LNCAP (cell line): ENCODE results near the gene PMF1.

Experiments used
- TF ChIP-seq, protein P1 (sequence below): fragments of 450-650 bp; IDR thresholded peaks from 2 replicates; pipeline ENCODE4 v1.5.1; 2017; ENCODE audit warnings: mild to moderate bottlenecking

The PMF1 gene, protein sequence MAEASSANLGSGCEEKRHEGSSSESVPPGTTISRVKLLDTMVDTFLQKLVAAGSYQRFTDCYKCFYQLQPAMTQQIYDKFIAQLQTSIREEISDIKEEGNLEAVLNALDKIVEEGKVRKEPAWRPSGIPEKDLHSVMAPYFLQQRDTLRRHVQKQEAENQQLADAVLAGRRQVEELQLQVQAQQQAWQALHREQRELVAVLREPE

DNA sequence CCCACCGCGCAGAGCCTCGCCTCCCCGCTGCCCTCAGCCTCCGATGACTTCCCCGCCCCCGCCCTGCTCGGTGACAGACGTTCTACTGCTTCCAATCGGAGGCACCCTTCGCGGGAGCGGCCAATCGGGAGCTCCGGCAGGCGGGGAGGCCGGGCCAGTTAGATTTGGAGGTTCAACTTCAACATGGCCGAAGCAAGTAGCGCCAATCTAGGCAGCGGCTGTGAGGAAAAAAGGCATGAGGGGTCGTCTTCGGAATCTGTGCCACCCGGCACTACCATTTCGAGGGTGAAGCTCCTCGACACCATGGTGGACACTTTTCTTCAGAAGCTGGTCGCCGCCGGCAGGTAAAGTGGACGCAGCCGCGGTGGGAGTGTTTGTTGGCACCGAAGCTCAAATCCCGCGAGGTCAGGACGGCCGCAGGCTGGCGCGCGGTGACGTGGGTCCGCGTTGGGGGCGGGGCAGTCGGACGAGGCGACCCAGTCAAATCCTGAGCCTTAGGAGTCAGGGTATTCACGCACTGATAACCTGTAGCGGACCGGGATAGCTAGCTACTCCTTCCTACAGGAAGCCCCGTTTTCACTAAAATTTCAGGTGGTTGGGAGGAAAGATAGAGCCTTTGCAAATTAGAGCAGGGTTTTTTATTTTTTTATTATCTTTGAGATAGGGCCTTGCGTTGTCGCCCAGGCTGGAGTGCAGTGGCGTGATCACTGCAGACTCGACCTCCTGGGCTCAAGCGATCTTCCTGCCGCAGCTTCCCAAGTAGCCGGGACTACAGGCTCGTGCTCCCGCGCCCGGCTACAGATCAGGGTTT is at the start of gene PMF1:
Gene PMF1, plus strand, starts transcription at position 175 of the 811 bp plus-strand sequence. Its CDS starts 9 bp downstream, at position 184.
- TF ChIP-seq, protein P1, sequence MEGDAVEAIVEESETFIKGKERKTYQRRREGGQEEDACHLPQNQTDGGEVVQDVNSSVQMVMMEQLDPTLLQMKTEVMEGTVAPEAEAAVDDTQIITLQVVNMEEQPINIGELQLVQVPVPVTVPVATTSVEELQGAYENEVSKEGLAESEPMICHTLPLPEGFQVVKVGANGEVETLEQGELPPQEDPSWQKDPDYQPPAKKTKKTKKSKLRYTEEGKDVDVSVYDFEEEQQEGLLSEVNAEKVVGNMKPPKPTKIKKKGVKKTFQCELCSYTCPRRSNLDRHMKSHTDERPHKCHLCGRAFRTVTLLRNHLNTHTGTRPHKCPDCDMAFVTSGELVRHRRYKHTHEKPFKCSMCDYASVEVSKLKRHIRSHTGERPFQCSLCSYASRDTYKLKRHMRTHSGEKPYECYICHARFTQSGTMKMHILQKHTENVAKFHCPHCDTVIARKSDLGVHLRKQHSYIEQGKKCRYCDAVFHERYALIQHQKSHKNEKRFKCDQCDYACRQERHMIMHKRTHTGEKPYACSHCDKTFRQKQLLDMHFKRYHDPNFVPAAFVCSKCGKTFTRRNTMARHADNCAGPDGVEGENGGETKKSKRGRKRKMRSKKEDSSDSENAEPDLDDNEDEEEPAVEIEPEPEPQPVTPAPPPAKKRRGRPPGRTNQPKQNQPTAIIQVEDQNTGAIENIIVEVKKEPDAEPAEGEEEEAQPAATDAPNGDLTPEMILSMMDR, result no peak

DNA sequence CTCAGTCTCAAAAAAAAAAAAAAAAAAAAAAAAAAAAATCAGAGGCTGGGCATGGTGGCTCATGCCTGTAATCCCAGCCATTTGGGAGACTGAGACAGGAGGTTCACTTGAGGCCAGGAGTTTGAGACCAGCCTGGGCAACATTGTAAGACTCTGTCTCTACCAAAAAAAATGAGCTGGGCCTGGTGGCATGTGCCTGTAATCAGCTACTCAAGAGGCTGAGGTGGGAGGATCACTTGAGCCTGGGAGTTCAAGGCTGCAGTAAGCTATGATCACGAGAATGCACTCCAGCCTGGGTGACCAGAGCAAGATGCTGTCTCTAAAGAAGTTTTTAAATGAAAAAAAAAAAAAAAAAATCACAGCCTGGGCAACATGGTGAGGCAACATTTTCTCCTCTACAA is 49.1 kb upstream of the PMF1 start:
- TF ChIP-seq, protein P1, result no peak

DNA sequence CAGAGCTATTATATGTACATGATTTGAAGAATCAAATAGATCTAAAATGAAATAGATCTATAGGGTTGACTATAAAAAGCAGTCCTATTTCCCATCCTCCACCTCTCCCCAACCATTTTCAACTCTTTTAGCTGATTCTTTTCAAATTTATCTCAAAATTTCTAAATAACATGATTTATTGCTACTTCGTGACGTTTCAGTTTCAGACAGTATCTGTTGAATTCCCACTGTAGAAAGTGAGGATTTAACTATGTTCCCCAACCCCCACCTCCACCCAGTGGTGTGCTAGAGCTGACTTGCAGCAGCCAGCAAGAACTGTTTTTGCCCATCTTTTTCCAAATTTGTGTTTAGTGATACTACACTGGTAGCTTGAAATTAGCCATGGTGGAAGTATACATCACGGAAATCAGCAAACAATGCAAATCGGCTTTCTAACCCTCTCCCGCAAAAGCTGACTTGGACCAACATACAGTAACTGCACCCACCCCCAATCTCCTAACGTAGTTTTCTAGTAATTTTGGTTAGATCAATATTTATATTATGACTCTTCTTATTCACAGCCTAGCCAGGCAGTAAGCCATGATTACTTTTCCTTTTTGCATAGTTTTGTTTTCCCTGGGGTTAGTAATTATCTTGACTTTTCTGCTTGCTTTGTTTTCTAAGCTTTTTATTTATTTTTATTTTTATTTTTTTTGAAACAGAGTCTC is 48.5 kb upstream of the PMF1 start:
- TF ChIP-seq, protein P1, result no peak

DNA sequence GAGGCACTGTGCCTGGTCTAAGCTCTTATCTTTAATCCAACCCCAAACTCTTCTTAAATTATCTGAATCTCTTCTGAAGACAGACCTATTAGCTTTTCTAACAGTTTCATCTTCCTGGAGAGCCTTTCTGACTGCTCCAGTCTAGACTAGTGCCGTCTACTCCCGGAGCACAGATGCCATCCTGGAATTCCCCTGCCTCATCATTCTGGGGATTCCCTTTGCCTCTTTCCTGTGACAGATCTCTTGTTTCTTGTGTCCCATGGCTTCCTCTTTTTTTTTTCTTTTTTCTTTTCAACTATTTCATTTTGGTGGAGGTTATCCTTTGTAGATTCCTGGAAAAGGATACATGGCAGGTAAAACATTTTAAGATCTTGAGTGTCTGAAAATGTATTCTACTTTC is 47.7 kb upstream of the PMF1 start:
- TF ChIP-seq, protein P1, result no peak

DNA sequence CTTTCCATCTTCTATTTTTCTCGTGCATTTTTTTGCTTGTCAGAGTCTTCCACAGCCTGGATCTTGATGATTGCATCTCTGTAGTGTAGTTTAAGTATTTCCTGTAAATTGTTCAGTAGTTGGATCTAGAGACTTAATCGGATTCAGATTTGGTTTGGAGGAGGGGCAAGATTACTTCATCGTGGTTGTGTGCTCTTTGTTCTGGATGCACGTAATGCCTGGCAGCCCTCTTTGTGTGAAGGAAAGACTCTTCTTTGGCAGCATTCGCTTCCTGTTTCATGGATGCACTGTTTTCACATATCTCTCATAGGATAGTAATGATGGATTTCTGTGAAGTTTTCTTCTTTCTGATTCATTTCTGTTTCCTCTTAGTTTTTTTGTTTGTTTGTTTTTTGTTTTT is 45.3 kb upstream of the PMF1 start:
- TF ChIP-seq, protein P1, result no peak

DNA sequence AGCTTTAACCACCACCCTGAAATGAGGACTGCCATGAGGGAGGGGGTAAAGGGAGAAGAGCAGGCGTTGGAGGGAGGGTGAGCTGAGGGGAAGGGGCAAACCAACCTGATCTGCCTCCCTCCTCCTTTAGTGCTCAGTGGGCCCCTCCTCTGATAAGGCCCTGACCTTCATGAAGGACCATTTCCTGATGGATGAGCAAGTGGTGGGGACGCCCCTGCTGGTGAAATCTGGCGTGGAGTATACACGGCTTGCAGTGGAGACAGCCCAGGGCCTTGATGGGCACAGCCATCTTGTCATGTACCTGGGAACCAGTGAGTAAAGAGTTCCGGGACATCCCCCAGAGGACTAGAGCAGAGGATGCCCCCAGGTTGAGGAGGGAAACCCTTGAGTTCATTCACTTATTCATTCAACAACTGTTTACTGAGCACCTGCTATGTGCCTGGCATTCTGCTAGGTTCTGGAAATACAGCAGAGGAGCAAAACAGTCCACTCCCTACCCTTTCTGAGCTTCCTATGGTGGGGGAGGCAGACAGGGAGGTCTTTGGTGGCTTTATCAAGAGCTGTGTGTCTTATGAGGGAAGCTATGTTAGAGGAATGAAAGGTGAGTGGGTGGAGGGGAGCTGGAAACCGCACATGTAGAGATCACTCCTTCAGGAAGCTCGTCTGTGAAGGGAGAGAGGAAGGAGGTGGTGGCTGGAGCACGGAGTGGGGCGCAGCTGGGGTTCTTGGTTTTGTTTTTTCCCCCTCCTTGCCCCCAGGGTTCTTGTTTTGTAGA is 39.9 kb upstream of the PMF1 start:
- TF ChIP-seq, protein P1, result no peak

DNA sequence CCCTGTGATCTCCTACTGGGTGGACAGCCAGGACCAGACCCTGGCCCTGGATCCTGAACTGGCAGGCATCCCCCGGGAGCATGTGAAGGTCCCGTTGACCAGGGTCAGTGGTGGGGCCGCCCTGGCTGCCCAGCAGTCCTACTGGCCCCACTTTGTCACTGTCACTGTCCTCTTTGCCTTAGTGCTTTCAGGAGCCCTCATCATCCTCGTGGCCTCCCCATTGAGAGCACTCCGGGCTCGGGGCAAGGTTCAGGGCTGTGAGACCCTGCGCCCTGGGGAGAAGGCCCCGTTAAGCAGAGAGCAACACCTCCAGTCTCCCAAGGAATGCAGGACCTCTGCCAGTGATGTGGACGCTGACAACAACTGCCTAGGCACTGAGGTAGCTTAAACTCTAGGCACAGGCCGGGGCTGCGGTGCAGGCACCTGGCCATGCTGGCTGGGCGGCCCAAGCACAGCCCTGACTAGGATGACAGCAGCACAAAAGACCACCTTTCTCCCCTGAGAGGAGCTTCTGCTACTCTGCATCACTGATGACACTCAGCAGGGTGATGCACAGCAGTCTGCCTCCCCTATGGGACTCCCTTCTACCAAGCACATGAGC is 36.1 kb upstream of the PMF1 start:
- TF ChIP-seq, protein P1, result no peak
